Neural progenitor cell (in vitro differentiated cells): ENCODE results near the gene KIAA0825.

Experiments used
- EZH2 ChIP-seq: fragments of 200-600 bp; sonication (generic); IDR thresholded peaks from 2 replicates; pipeline ENCODE4 v1.6.1; 2017; ENCODE audit warnings: antibody characterized with exemption, mild to moderate bottlenecking, moderate library complexity
- EZH2phosphoT487 ChIP-seq: fragments of 200-600 bp; sonication (generic); IDR thresholded peaks from 2 replicates; pipeline ENCODE4 v1.6.1; 2017; ENCODE audit warnings: antibody characterized with exemption
- TF ChIP-seq, protein P1 (sequence below): fragments of 200-600 bp; sonication (generic); IDR thresholded peaks from 2 replicates; pipeline ENCODE4 v1.5.1; 2017; ENCODE audit warnings: antibody characterized with exemption, mild to moderate bottlenecking

DNA sequence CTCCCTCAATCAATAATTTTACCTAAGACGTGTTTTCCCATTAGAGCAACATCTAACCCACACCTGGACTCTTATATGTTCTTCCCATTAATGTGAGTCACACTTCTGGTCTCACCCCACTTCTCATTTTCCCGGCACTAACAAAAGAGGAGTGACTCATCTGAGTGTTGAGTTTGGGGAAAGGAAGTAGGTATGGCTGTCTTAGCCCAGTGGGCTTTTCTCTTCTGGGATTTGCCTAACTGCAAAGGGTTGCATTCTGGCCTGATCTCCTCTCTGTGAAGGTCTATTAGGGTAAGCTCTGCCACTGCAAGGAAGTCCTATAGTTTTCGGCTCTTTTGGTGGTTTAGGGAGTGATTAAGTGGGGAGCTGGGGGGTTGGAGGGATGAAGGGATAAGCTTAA is 195.6 kb downstream of the KIAA0825 start:
- TF ChIP-seq, protein P1, sequence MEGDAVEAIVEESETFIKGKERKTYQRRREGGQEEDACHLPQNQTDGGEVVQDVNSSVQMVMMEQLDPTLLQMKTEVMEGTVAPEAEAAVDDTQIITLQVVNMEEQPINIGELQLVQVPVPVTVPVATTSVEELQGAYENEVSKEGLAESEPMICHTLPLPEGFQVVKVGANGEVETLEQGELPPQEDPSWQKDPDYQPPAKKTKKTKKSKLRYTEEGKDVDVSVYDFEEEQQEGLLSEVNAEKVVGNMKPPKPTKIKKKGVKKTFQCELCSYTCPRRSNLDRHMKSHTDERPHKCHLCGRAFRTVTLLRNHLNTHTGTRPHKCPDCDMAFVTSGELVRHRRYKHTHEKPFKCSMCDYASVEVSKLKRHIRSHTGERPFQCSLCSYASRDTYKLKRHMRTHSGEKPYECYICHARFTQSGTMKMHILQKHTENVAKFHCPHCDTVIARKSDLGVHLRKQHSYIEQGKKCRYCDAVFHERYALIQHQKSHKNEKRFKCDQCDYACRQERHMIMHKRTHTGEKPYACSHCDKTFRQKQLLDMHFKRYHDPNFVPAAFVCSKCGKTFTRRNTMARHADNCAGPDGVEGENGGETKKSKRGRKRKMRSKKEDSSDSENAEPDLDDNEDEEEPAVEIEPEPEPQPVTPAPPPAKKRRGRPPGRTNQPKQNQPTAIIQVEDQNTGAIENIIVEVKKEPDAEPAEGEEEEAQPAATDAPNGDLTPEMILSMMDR, result no peak
- TF ChIP-seq EZH2 (no peak), EZH2phosphoT487 (no peak)
